Measurements from ENCODE around the gene ZMYND15.

- TF ChIP-seq EZH2 (IDR thresholded peaks at IDR 0.05; ENCODE audit: borderline replicate concordance) (no peak), CTCF (IDR thresholded peaks at IDR 0.05; ENCODE audit: poor library complexity) (no peak)
Measured at GRCh38 chr17:4696437-4696805, 43.2 kb upstream of the ZMYND15 start.

Measured in hepatocyte (in vitro differentiated cells).